ENCODE measurements around the gene SLC11A2.
"Not testable (repeated sequence)": the region's sequence is repeated elsewhere in the genome, so short reads cannot be mapped to it uniquely, and the experiment has no call there.

Gene SLC11A2

GRCh38 chr12:50964432-50964831, 61.8 kb downstream of the SLC11A2 start:
- H3K27ac ChIP-seq (ENCODE audit: low read length): no peak overlapping the region
- no peaks in the 10 kb centered on the region for H3K27me3 ChIP-seq (ENCODE audit: low read depth, low read length)
- H3K4me3 ChIP-seq (ENCODE audit: low read depth in 1 of 2, low read length in 2 of 2): no peak overlapping the region
- H3K9me3 ChIP-seq (ENCODE audit: control insufficient read depth in 1 of 2, low read length in 2 of 2): no peaks in the 10 kb centered on the region
- H3K36me3 ChIP-seq (ENCODE audit: control insufficient read depth in 1 of 2, insufficient read depth in 2 of 2, low read length in 2 of 2): peaks cover 0 to 3% of the 10 kb centered on the region in 2 donors
- H3K4me1 ChIP-seq (ENCODE audit: control insufficient read depth in 1 of 2, insufficient read depth in 2 of 2, low read length in 2 of 2): no peaks in the 10 kb centered on the region

GRCh38 chr12:50961708-50962107, 64.5 kb downstream of the SLC11A2 start:
- no peaks in the 10 kb centered on the region for H3K9me3 ChIP-seq (ENCODE audit: control insufficient read depth in 1 of 2, low read length in 2 of 2)
- H3K36me3 ChIP-seq (ENCODE audit: control insufficient read depth in 1 of 2, insufficient read depth in 2 of 2, low read length in 2 of 2): no peaks in the 10 kb centered on the region
- no peaks in the 10 kb centered on the region for H3K4me1 ChIP-seq (ENCODE audit: control insufficient read depth in 1 of 2, insufficient read depth in 2 of 2, low read length in 2 of 2)
- no peak overlapping the region for H3K4me3 ChIP-seq (ENCODE audit: low read depth in 1 of 2, low read length in 2 of 2)
- H3K27ac ChIP-seq (ENCODE audit: low read length): no peak overlapping the region
- no peaks in the 10 kb centered on the region for H3K27me3 ChIP-seq (ENCODE audit: low read depth, low read length)

GRCh38 chr12:50960130-50960529, 66.1 kb downstream of the SLC11A2 start:
- Histone ChIP-seq H3K4me1 (ENCODE audit: control insufficient read depth in 1 of 2, insufficient read depth in 2 of 2, low read length in 2 of 2) (no peaks in the 10 kb centered on the region), H3K27me3 (ENCODE audit: low read depth, low read length) (no peaks in the 10 kb centered on the region), H3K27ac (ENCODE audit: low read length) (no peak overlapping the region), H3K9me3 (ENCODE audit: control insufficient read depth in 1 of 2, low read length in 2 of 2) (no peaks in the 10 kb centered on the region), H3K36me3 (ENCODE audit: control insufficient read depth in 1 of 2, insufficient read depth in 2 of 2, low read length in 2 of 2) (no peaks in the 10 kb centered on the region), H3K4me3 (ENCODE audit: low read depth in 1 of 2, low read length in 2 of 2) (no peak overlapping the region)

DNA sequence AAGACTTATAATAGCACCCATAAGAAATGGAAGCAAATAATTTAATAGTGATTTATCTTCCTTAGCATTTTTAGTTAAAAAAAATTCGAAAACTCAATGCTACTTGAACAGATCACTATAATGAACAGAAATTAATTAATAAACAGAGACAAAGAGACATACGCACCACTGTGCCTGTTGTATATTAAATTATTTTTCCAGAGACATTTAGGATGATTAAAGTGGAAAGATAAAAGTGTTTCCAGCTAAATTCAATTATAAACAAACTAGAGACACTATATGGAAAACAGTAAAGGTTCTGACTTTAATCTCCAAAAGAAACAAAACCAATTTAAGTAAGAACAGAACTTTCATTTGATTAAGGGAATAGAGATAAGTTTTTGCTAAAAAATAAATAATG, 70.5 kb downstream of the SLC11A2 start:
- Histone ChIP-seq H3K4me3 (ENCODE audit: low read depth in 1 of 2, low read length in 2 of 2) (no peak overlapping the region), H3K36me3 (ENCODE audit: control insufficient read depth in 1 of 2, insufficient read depth in 2 of 2, low read length in 2 of 2) (no peaks in the 10 kb centered on the region), H3K27me3 (ENCODE audit: low read depth, low read length) (no peaks in the 10 kb centered on the region), H3K9me3 (ENCODE audit: control insufficient read depth in 1 of 2, low read length in 2 of 2) (no peaks in the 10 kb centered on the region), H3K27ac (ENCODE audit: low read length) (no peak overlapping the region), H3K4me1 (ENCODE audit: control insufficient read depth in 1 of 2, insufficient read depth in 2 of 2, low read length in 2 of 2) (no peaks in the 10 kb centered on the region)

DNA sequence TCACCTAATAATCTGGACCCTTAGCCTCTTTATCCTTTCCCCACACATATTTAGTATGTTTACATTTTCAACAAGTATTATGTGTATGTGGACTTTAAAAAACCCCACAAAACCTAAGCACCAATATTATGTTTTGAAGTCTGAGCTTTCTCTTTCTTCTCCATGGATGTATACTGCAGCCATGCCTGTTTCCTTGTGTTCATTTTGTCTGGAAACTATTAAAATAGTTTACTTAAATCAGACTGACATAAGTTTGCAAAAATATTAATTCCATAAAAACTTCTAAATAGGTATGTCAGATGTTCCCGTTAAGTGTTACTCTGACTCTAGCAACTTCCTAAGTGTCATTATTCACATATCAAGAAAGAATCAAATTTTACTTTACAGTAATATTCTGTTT, 70.9 kb downstream of the SLC11A2 start:
- Histone ChIP-seq H3K27ac (ENCODE audit: low read length) (no peak overlapping the region), H3K9me3 (ENCODE audit: control insufficient read depth in 1 of 2, low read length in 2 of 2) (no peaks in the 10 kb centered on the region), H3K36me3 (ENCODE audit: control insufficient read depth in 1 of 2, insufficient read depth in 2 of 2, low read length in 2 of 2) (no peaks in the 10 kb centered on the region), H3K4me3 (ENCODE audit: low read depth in 1 of 2, low read length in 2 of 2) (no peak overlapping the region), H3K27me3 (ENCODE audit: low read depth, low read length) (no peaks in the 10 kb centered on the region), H3K4me1 (ENCODE audit: control insufficient read depth in 1 of 2, insufficient read depth in 2 of 2, low read length in 2 of 2) (no peaks in the 10 kb centered on the region)

DNA sequence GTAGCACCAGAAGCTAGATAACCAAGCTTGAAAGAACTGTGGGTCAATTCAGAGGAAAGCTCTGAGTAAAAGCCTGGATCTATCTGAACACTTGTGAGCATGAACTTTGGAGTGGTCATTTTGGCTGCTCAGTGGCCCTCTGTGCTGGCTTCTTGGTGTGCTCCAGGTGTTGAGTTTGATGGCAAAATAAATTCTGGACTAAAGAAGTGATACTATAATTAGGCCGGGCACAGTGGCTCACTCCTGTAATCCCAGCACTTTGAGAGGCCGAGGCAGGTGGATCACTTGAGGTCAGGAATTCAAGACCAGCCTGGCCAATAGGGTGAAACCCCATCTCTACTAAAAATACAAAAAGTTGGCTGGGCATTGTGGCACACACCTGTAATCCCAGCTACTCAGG, 71.4 kb downstream of the SLC11A2 start:
- H3K27me3 ChIP-seq (ENCODE audit: low read depth, low read length); H3K36me3 ChIP-seq (ENCODE audit: control insufficient read depth in 1 of 2, insufficient read depth in 2 of 2, low read length in 2 of 2); H3K9me3 ChIP-seq (ENCODE audit: control insufficient read depth in 1 of 2, low read length in 2 of 2); H3K4me1 ChIP-seq (ENCODE audit: control insufficient read depth in 1 of 2, insufficient read depth in 2 of 2, low read length in 2 of 2); H3K4me3 ChIP-seq (ENCODE audit: low read depth in 1 of 2, low read length in 2 of 2); H3K27ac ChIP-seq (ENCODE audit: low read length): not testable (repeated sequence)

DNA sequence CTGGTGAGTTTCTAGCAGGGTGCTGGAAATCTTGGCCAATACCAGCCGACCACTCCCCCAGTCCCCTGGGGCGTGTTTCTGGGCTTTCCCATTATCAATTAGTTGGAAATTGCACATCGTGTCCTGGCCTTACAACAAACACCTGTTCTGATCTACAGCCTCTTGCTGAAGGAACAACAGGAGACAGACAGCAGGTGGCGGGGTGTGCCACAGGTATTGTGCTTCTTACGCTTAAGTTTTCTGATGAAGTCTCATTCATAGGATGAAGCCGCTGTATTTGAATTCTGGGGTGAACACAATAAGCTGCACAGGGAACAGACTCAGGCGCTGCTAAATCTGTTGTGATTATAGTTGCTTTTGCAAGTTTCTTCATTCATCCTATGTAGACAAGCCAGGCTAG, 73.1 kb downstream of the SLC11A2 start:
- Histone ChIP-seq H3K4me3 (ENCODE audit: low read depth in 1 of 2, low read length in 2 of 2) (no peak overlapping the region), H3K4me1 (ENCODE audit: control insufficient read depth in 1 of 2, insufficient read depth in 2 of 2, low read length in 2 of 2) (peaks cover 0 to 3% of the 10 kb centered on the region in 2 donors), H3K9me3 (ENCODE audit: control insufficient read depth in 1 of 2, low read length in 2 of 2) (no peaks in the 10 kb centered on the region), H3K27ac (ENCODE audit: low read length) (no peak overlapping the region), H3K36me3 (ENCODE audit: control insufficient read depth in 1 of 2, insufficient read depth in 2 of 2, low read length in 2 of 2) (no peaks in the 10 kb centered on the region), H3K27me3 (ENCODE audit: low read depth, low read length) (no peaks in the 10 kb centered on the region)

DNA sequence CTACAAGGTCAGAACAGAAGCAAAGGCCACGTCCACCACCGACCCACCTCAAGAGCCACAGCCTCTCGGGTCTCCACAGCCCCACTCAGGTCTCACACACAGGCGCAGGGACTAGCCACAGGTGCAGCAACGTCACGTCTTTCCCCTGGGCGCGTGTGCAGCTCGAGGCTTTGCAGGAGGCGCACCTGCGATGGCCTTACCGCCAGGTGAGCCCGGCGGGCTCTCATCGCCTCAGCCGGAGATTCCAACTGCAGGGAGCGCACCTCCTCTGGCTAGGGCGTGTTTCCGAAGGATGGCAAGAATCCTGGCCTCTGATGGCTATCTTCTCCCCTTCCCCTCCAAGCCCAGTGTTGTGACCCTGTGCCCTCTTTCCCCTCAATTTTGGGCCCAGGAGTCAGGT, 73.7 kb downstream of the SLC11A2 start, which contains the start of gene HIGD1C:
Gene HIGD1C (plus strand): TSS at position 35 of the 400 bp plus-strand sequence. CDS start 1,455 bp downstream, outside the sequence.
- no peaks in the 10 kb centered on the region for H3K27me3 ChIP-seq (ENCODE audit: low read depth, low read length)
- no peak within 1 kb of the TSS for H3K27ac ChIP-seq (ENCODE audit: low read length)
- no peaks in the 10 kb centered on the region for H3K9me3 ChIP-seq (ENCODE audit: control insufficient read depth in 1 of 2, low read length in 2 of 2)
- H3K4me1 ChIP-seq (ENCODE audit: control insufficient read depth in 1 of 2, insufficient read depth in 2 of 2, low read length in 2 of 2): peaks cover 0 to 4% of the 10 kb centered on the region in 2 donors
- H3K4me3 ChIP-seq (ENCODE audit: low read depth in 1 of 2, low read length in 2 of 2): no peak within 1 kb of the TSS
- H3K36me3 ChIP-seq (ENCODE audit: control insufficient read depth in 1 of 2, insufficient read depth in 2 of 2, low read length in 2 of 2): no peaks in the 10 kb centered on the region

DNA sequence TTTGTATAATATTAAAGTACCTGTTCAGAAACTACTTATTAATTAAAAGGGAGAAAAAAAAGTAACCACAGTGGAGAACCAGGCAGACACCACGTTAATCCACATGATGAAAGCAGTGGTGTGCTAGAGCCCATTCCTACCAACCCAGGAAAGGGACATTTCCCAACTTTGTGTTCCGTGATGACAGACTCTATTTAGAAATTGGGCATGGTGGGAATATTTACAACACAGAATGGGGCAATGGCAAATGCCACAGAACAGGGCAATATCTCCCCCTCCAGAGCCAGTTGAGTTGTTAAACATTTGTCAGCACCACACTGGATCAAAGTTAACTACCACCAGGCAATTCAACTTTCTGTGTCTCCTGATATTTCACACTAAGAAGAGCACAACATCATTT, 75.1 kb downstream of the SLC11A2 start:
- Histone ChIP-seq H3K27me3 (ENCODE audit: low read depth, low read length) (no peaks in the 10 kb centered on the region), H3K4me1 (ENCODE audit: control insufficient read depth in 1 of 2, insufficient read depth in 2 of 2, low read length in 2 of 2) (peaks cover 0 to 4% of the 10 kb centered on the region in 2 donors), H3K9me3 (ENCODE audit: control insufficient read depth in 1 of 2, low read length in 2 of 2) (no peaks in the 10 kb centered on the region), H3K36me3 (ENCODE audit: control insufficient read depth in 1 of 2, insufficient read depth in 2 of 2, low read length in 2 of 2) (no peaks in the 10 kb centered on the region), H3K4me3 (ENCODE audit: low read depth in 1 of 2, low read length in 2 of 2) (no peak overlapping the region), H3K27ac (ENCODE audit: low read length) (no peak overlapping the region)

DNA sequence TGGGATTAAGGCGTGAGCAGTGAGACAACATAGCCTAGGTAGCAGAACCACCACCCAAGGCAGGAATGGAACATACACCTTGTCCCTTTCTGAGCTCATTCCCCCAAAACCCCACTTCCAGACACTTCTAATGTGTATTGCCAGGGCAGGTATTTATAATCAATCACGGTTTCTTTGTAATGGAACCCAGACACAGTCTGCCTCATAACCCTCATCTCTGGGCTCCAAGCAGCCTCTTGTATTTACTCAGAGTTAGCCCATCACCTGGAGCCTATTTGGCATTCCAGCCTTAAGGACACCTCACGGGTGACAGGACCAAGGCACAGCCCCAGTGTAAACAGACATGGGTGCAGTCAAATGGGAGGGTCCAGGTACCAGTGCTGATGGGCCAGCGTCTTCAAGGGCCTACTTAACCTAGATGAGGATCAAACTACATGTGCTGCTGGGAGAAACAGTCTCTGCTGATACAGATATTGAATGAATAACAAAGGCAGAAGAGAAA, 76.3 kb downstream of the SLC11A2 start:
- Histone ChIP-seq H3K27me3 (ENCODE audit: low read depth, low read length) (no peaks in the 10 kb centered on the region), H3K27ac (ENCODE audit: low read length) (no peak overlapping the region), H3K36me3 (ENCODE audit: control insufficient read depth in 1 of 2, insufficient read depth in 2 of 2, low read length in 2 of 2) (no peaks in the 10 kb centered on the region), H3K9me3 (ENCODE audit: control insufficient read depth in 1 of 2, low read length in 2 of 2) (no peaks in the 10 kb centered on the region), H3K4me1 (ENCODE audit: control insufficient read depth in 1 of 2, insufficient read depth in 2 of 2, low read length in 2 of 2) (peaks cover 0 to 4% of the 10 kb centered on the region in 2 donors), H3K4me3 (ENCODE audit: low read depth in 1 of 2, low read length in 2 of 2) (no peak overlapping the region)

GRCh38 chr12:50948798-50949197, 77.4 kb downstream of the SLC11A2 start:
- H3K36me3 ChIP-seq (ENCODE audit: control insufficient read depth in 1 of 2, insufficient read depth in 2 of 2, low read length in 2 of 2): no peaks in the 10 kb centered on the region
- peaks cover 0 to 4% of the 10 kb centered on the region in 2 donors for H3K4me1 ChIP-seq (ENCODE audit: control insufficient read depth in 1 of 2, insufficient read depth in 2 of 2, low read length in 2 of 2)
- no peaks in the 10 kb centered on the region for H3K27me3 ChIP-seq (ENCODE audit: low read depth, low read length)
- H3K4me3 ChIP-seq (ENCODE audit: low read depth in 1 of 2, low read length in 2 of 2): no peak overlapping the region
- no peak overlapping the region for H3K27ac ChIP-seq (ENCODE audit: low read length)
- H3K9me3 ChIP-seq (ENCODE audit: control insufficient read depth in 1 of 2, low read length in 2 of 2): no peaks in the 10 kb centered on the region

GRCh38 chr12:50947933-50948626, 78.1 kb downstream of the SLC11A2 start:
- no peak overlapping the region for H3K27ac ChIP-seq (ENCODE audit: low read length)
- H3K27me3 ChIP-seq (ENCODE audit: low read depth, low read length): no peaks in the 10 kb centered on the region

More at GRCh38 chr12:50947933-50948626, 78.1 kb downstream of the SLC11A2 start:
- no peak overlapping the region for H3K4me3 ChIP-seq (ENCODE audit: low read depth in 1 of 2, low read length in 2 of 2)
- no peaks in the 10 kb centered on the region for H3K9me3 ChIP-seq (ENCODE audit: control insufficient read depth in 1 of 2, low read length in 2 of 2)
- peaks cover 0 to 4% of the 10 kb centered on the region in 2 donors for H3K4me1 ChIP-seq (ENCODE audit: control insufficient read depth in 1 of 2, insufficient read depth in 2 of 2, low read length in 2 of 2)
- H3K36me3 ChIP-seq (ENCODE audit: control insufficient read depth in 1 of 2, insufficient read depth in 2 of 2, low read length in 2 of 2): no peaks in the 10 kb centered on the region

Data from muscle layer of duodenum (tissue), 2 donors.